Measurements from ENCODE around the gene CNIH3.

GRCh38 chr1:224592636-224593582 is 23.2 kb upstream of the CNIH3 start:
- no peak for TF ChIP-seq CTCF (IDR thresholded peaks at IDR 0.05; ENCODE audit: low read length)
- no peak for TF ChIP-seq EZH2 (IDR thresholded peaks at IDR 0.05; ENCODE audit: borderline replicate concordance, low read length)

All from OCI-LY1 (cell line).